Right renal cortex interstitium (tissue), 3 donors: ENCODE results near the gene C1orf105. TPM values are rescaled to one million over a fixed set of nuclear protein-coding genes. Genes with fewer than 3 reads are reported as not detected.

Source experiments
- DNase-seq, 3 donors: peaks; one replicate each; pipeline ENCODE4 v3.0.0-alpha.2; 2013; ENCODE audit warnings: low read depth in 3 of 3, low spot score in 2 of 3
- polyA plus RNA-seq, 3 donors: library from polyadenylated mRNA; unstranded; fragments of 120-200 nt; gene quantifications; one replicate each; pipeline ENCODE4 v1.2.1, GENCODE V29; 2013; ENCODE audit not compliant: insufficient read length in 3 of 3

Gene C1orf105
- polyA plus RNA-seq, 3 donors = 0.28 TPM; not detected in 2

DNA sequence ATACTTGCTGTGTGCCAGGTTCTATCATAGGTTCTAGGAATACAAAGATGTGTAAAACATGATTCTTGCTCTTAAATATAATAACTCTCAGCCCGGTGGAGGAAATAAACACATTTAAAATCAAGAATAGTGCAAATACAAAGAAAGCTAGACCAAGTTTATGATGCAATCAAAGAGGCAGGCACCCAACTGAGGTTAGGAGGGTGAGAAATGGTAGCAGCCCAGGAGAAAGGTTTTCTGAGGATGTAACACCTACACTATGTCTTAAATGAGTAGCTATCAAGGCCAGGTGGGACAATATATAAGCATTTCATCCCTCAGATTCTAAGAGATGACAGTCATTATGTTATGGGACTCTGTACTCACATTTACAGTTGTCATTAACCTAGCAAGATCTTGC, 33.1 kb downstream of the C1orf105 start:
- DNase-seq = no peak

DNA sequence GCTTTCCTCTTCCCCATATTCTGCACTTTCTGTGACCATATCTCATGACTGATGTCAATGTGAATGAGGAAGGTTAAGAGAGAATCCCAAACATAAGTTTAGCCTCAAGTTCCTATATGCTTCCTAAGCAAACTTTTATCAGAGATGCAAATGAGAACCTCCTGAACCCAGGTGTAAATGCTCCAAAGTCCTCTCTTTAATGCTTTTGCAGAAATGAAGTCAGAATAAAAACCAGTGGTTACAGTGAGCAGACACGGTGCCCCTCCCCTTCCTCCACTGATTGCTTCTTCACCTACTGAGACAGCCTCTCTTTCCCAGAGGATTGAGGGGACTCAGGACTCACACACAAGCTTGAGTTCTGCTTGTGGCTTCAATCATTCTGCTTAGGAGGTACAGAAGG, 35.0 kb downstream of the C1orf105 start:
- no peak for DNase-seq

DNA sequence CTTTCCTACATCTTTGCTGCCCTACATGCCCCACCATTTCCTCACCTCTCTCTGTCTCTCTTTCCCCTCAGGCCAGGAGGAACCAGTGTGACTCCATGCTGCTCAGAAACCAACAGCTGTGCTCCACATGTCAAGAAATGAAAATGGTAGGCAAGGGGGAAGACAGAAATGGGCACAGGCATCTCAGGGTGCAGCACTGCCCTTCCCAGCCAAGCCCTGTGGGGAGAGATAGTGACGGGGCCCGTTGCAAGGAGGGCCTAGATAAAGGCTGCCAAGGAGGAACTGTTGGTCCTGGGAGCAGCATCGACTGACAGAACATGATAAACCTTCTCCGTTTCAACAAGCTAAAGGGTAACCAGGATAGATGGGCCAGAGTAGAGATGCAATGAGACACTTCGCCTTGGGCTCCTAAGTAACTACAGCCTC, 35.9 kb downstream of the C1orf105 start:
- no peak for DNase-seq

DNA sequence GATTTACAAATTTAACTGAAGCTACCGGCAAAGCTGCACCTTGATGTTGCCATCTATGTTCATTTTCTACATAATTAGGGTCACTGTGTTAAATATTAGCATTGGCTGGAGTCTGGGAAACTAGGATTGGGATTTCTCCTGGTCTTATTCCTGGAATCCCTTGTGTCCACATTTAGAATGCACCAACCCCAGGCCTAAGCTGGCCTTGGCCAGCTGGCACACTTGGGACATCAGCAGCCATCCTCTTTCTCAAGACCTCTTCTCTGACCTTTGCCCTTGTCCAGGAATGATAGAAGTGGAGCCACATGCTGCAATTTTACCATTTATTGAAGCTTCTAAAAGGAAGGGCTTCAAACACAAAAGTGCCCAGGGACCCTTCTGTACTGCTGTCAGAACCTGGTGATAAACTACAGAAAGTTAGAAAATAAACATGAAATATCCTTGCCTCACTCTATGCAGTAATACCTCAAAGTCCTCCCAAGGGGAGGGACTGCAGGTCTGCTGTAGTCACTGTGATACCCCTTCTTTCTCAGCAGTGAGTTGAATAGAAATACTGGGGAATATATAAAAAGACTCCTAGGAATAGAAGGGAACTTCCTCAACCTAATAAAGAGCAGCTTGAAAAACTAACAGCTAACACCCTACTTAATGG, 37.1 kb downstream of the C1orf105 start:
- DNase-seq = no peak

GRCh38 chr1:172460177-172460576, 39.7 kb downstream of the C1orf105 start:
- no peak for DNase-seq

GRCh38 chr1:172460887-172461315, 40.4 kb downstream of the C1orf105 start:
- no peak for DNase-seq

DNA sequence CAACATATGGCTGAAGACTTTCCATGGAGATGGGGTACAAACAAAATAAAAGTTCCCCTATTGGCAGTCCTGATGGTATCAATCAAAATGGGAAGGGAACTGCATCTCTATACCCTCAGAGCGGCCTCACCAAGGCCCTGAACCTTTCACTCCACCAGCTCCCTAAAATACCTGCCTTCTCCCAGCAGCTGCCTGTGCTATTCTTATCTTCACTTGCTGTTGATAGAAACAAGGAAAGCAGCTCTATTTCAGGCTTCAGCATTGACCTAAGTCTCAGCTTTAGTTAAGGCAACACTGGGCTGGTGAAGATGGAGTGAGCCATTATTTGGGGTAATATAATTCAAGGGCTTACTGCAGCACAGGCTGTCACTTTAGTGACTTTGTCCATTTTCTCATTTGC, 45.1 kb downstream of the C1orf105 start:
- no peak for DNase-seq

- DNase-seq = no peak
Observed at GRCh38 chr1:172466795-172467407, 46.4 kb downstream of the C1orf105 start.

DNA sequence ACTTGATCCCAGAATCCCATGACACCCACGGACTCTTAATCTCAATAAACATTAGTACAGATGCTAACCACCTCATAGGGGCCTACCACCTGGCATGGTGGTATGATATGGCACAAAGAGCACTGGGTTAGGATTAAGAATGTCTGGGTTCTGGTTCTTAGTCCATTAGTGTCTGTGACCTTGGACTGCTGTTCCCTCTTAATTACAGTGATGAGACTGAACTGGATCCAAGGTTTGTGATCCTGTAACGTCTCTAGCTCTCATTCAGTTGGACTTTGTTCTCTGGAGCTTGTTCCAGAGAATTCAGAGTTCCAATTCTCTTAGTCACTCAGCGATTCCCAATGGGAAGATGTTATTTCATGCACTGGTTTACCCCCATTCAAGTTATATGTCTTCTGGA, 47.0 kb downstream of the C1orf105 start:
- no peak for DNase-seq

DNA sequence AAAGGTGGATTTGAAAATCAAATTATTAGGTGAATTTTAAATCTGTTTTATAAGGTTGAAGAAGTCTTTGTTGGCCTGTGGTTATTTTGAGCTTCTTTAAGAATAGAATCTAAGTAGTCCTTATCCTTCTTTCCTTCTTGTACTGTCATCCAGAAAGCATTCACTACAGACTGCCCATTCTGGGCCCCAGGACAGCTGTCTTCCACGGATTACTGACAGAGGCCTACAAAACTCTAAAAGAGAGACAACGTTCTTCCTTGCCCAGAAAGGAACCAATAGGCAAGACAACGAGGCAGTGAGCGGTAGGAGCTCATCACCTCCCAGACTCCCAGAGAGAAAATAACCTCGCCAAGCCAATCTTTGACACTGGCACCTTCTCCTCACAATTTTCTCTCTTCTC, 47.8 kb downstream of the C1orf105 start:
- DNase-seq = no peak

GRCh38 chr1:172469717-172470116, 49.2 kb downstream of the C1orf105 start:
- DNase-seq = no peak

GRCh38 chr1:172470149-172470548, 49.7 kb downstream of the C1orf105 start:
- DNase-seq = no peak

GRCh38 chr1:172471666-172472065, 51.2 kb downstream of the C1orf105 start:
- DNase-seq = no peak

GRCh38 chr1:172472495-172472894, 52.0 kb downstream of the C1orf105 start:
- DNase-seq = no peak

GRCh38 chr1:172473302-172473701, 52.8 kb downstream of the C1orf105 start:
- DNase-seq = no peak

- no peak for DNase-seq
Observed at GRCh38 chr1:172473842-172474241, 53.4 kb downstream of the C1orf105 start.

- DNase-seq = no peak
Observed at GRCh38 chr1:172476218-172476811, 55.8 kb downstream of the C1orf105 start.

- no peak for DNase-seq
Observed at GRCh38 chr1:172477216-172477615, 56.7 kb downstream of the C1orf105 start.

DNA sequence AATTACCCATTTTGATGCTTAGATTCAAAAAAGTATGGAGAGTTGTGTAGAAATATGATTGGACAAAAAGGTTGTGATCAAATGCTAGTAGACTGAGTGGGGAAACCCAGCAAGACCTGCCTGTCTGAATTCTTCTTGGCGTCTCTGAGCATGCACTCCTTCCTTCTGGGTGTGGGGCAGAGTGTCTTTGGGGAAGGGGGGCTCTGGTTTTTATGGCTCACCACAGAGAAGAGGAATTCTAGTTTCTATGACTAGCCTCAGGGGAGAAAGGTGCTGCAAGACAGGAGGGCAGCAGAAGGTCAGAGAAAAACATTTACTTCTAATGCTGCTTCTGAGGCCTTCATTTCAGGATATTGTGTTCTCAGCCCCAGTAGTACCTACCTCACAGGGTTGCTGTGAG, 57.3 kb downstream of the C1orf105 start:
- no peak for DNase-seq

DNA sequence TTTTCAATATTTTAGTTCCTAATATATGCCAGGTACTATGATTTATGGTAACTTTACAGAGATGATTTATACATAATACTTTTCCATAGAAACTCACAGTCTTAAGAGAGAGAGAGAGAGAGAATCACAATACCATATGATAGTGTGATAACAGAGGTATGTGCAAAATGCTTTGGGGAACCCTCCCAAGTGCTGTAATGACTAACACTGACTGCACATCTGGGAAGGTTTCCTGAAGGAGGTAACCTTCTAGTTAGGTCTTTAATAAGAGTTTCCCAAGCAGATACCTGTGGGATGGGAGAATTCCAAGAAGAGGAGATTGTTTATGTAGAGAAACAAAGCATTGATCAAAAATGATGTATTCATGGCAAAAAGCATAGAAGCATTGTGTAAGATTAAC, 58.0 kb downstream of the C1orf105 start:
- DNase-seq = no peak

DNA sequence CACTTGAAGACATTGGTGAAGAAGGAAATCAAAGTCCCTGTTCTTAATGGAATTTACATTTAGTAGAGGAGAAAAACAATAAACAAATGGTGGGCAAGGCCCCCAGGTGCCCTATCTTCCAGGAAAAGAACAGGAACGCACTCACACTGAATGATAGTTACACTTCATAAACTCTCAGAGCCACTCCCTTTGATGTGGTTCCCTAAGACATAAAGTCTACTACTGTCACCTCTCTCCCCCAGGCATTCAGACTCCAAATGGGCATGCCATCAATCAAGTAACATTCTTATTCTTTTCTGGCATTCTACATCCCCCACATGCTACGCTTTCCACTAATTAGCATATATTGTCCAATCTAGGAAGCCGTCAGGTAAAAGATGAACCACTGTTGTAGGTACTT, 59.9 kb downstream of the C1orf105 start:
- no peak for DNase-seq

- DNase-seq = no peak
Observed at GRCh38 chr1:172482044-172482443, 61.6 kb downstream of the C1orf105 start.
